ENCODE measurements around the gene ADORA2A.

The ADORA2A gene

GRCh38 chr22:24419475-24419850 is 7.9 kb upstream of the ADORA2A start:
- DNase-seq = no peak

GRCh38 chr22:24420072-24420976 is 7.1 kb upstream of the ADORA2A start:
- peak; percentile 66 for DNase-seq

GRCh38 chr22:24420977-24421343 is 6.4 kb upstream of the ADORA2A start:
- no peak for DNase-seq

- DNase-seq = no peak
Observed at GRCh38 chr22:24421428-24421931, 5.9 kb upstream of the ADORA2A start.

- no peak for DNase-seq
Observed at GRCh38 chr22:24422102-24422665, 5.2 kb upstream of the ADORA2A start.

- peak; percentile 76 for DNase-seq
Observed at GRCh38 chr22:24423519-24424000, 3.8 kb upstream of the ADORA2A start.

- DNase-seq = peak; percentile 43
Observed at GRCh38 chr22:24424001-24424900, 3.1 kb upstream of the ADORA2A start.

- no peak for DNase-seq
Observed at GRCh38 chr22:24424901-24425775, 2.3 kb upstream of the ADORA2A start.

GRCh38 chr22:24426436-24426835 is 963 bp upstream of the ADORA2A start:
- no peak for DNase-seq

- DNase-seq = no peak
Observed at GRCh38 chr22:24426851-24427499, 424 bp upstream of the ADORA2A start.

- no peak for DNase-seq
Observed at GRCh38 chr22:24428751-24429410, 1.5 kb downstream of the ADORA2A start.

GRCh38 chr22:24429411-24430365 is 2.3 kb downstream of the ADORA2A start:
- DNase-seq = peak; percentile 60

GRCh38 chr22:24430431-24431308 is 3.3 kb downstream of the ADORA2A start:
- DNase-seq = no peak

GRCh38 chr22:24431309-24432034 is 4.1 kb downstream of the ADORA2A start:
- no peak for DNase-seq

GRCh38 chr22:24432059-24432853 is 4.9 kb downstream of the ADORA2A start:
- DNase-seq = no peak

GRCh38 chr22:24433001-24433827 is 5.8 kb downstream of the ADORA2A start:
- no peak for DNase-seq

Data from eye (tissue), 1 donor.